Epithelial cell of proximal tubule (primary cell): ENCODE measurements around the gene HIVEP3. TPM values are rescaled to one million over a fixed set of nuclear protein-coding genes. Genes with fewer than 3 reads are reported as not detected.

Source experiments
- DNase-seq: peaks from one replicate; pipeline ENCODE4 v3.0.0-alpha.2; 2011; ENCODE audit warnings: low read depth
- H3K4me3 ChIP-seq: 2 replicates; pipeline ENCODE4 v1.5.1; 2011; ENCODE audit warnings: low read depth, mild to moderate bottlenecking, low read length
- CTCF ChIP-seq: conservative IDR thresholded peaks from 2 replicates; pipeline ENCODE4 v1.5.1; 2012; ENCODE audit warnings: low read depth, mild to moderate bottlenecking, low read length
- total RNA-seq: library from RNA; depleted of rRNA; stranded (reverse); fragments of >200 nt; gene quantifications from 2 replicates; pipeline ENCODE4 v1.2.3, GENCODE V29; 2015

The HIVEP3 gene
- total RNA-seq, 1 donor from 2014 or later = 3.9 TPM

GRCh38 chr1:41648844-41649243 is 269.9 kb downstream of the HIVEP3 start:
- no peak overlapping the region for H3K4me3 ChIP-seq
- TF ChIP-seq CTCF = no peak
- no peak for DNase-seq

- DNase-seq = no peak
- no peak for TF ChIP-seq CTCF
- no peak overlapping the region for H3K4me3 ChIP-seq
Measured at GRCh38 chr1:41648230-41648629, 270.5 kb downstream of the HIVEP3 start.

GRCh38 chr1:41647221-41648135 is 271.2 kb downstream of the HIVEP3 start:
- no peak for DNase-seq
- no peak for TF ChIP-seq CTCF
- H3K4me3 ChIP-seq = no peak overlapping the region

GRCh38 chr1:41646186-41646585 is 272.5 kb downstream of the HIVEP3 start:
- no peak for DNase-seq
- H3K4me3 ChIP-seq = no peak overlapping the region
- TF ChIP-seq CTCF = no peak

GRCh38 chr1:41645062-41645461 is 273.7 kb downstream of the HIVEP3 start:
- H3K4me3 ChIP-seq = no peak overlapping the region
- DNase-seq = no peak
- TF ChIP-seq CTCF = no peak

GRCh38 chr1:41642922-41643821 is 275.6 kb downstream of the HIVEP3 start:
- no peak overlapping the region for H3K4me3 ChIP-seq
- no peak for TF ChIP-seq CTCF
- DNase-seq = no peak
